ENCODE data around the gene RFX8.

The RFX8 gene

GRCh38 chr2:101479328-101479727 is 4.4 kb upstream of the RFX8 start:
- no peak for ATAC-seq (replicated peaks; ENCODE audit: extremely low read depth, poor library complexity, severe bottlenecking)
- peaks cover 5% of the 10 kb centered on the region for H3K4me1 Mint-ChIP-seq
- H3K27ac Mint-ChIP-seq (ENCODE audit: low read depth): no peak overlapping the region
- DNase-seq (ENCODE audit: low spot score in 2 of 2): no peak
- H3K27me3 Mint-ChIP-seq: peaks cover 15% of the 10 kb centered on the region
- H3K36me3 Mint-ChIP-seq (ENCODE audit: insufficient read depth): no peaks in the 10 kb centered on the region
- H3K4me3 Mint-ChIP-seq: no peak overlapping the region
- no peaks in the 10 kb centered on the region for H3K9me3 Mint-ChIP-seq

- no peak for DNase-seq (ENCODE audit: low spot score in 2 of 2)
- H3K27ac Mint-ChIP-seq (ENCODE audit: low read depth): no peak overlapping the region
- no peaks in the 10 kb centered on the region for H3K9me3 Mint-ChIP-seq
- H3K4me3 Mint-ChIP-seq: no peak overlapping the region
- ATAC-seq (replicated peaks; ENCODE audit: extremely low read depth, poor library complexity, severe bottlenecking): no peak
- peaks cover 15% of the 10 kb centered on the region for H3K27me3 Mint-ChIP-seq
- peaks cover 5% of the 10 kb centered on the region for H3K4me1 Mint-ChIP-seq
- H3K36me3 Mint-ChIP-seq (ENCODE audit: insufficient read depth): no peaks in the 10 kb centered on the region
Measured at GRCh38 chr2:101478181-101479001, 3.5 kb upstream of the RFX8 start.

- Mint-ChIP-seq H3K9me3 (no peaks in the 10 kb centered on the region), H3K36me3 (ENCODE audit: insufficient read depth) (no peaks in the 10 kb centered on the region), H3K4me3 (no peak overlapping the region), H3K27me3 (peaks cover 18% of the 10 kb centered on the region), H3K4me1 (peaks cover 5% of the 10 kb centered on the region), H3K27ac (ENCODE audit: low read depth) (no peak overlapping the region)
- no peak for DNase-seq (ENCODE audit: low spot score in 2 of 2)
- no peak for ATAC-seq (replicated peaks; ENCODE audit: extremely low read depth, poor library complexity, severe bottlenecking)
Measured at GRCh38 chr2:101477556-101477955, 2.6 kb upstream of the RFX8 start.

GRCh38 chr2:101476605-101477208 is 1.8 kb upstream of the RFX8 start:
- H3K27ac Mint-ChIP-seq (ENCODE audit: low read depth): no peak overlapping the region
- H3K4me3 Mint-ChIP-seq: no peak overlapping the region
- peaks cover 5% of the 10 kb centered on the region for H3K4me1 Mint-ChIP-seq
- no peaks in the 10 kb centered on the region for H3K9me3 Mint-ChIP-seq
- no peak for DNase-seq (ENCODE audit: low spot score in 2 of 2)
- peaks cover 22% of the 10 kb centered on the region for H3K27me3 Mint-ChIP-seq
- ATAC-seq (replicated peaks; ENCODE audit: extremely low read depth, poor library complexity, severe bottlenecking): no peak
- no peaks in the 10 kb centered on the region for H3K36me3 Mint-ChIP-seq (ENCODE audit: insufficient read depth)

GRCh38 chr2:101473911-101474701 is 806 bp downstream of the RFX8 start:
- Mint-ChIP-seq H3K27ac (ENCODE audit: low read depth) (no peak overlapping the region), H3K9me3 (no peaks in the 10 kb centered on the region), H3K36me3 (ENCODE audit: insufficient read depth) (no peaks in the 10 kb centered on the region), H3K4me3 (peak overlapping the region; percentile 68), H3K4me1 (peaks cover 5% of the 10 kb centered on the region), H3K27me3 (peaks cover 7% of the 10 kb centered on the region)
- ATAC-seq (replicated peaks; ENCODE audit: extremely low read depth, poor library complexity, severe bottlenecking): peak; percentile 56
- DNase-seq (ENCODE audit: low spot score in 2 of 2): no peak

GRCh38 chr2:101473591-101473910 is 1.4 kb downstream of the RFX8 start:
- ATAC-seq (replicated peaks; ENCODE audit: extremely low read depth, poor library complexity, severe bottlenecking) (no peak), DNase-seq (ENCODE audit: low spot score in 2 of 2) (no peak)
- Mint-ChIP-seq H3K4me1 (peaks cover 5% of the 10 kb centered on the region), H3K9me3 (no peaks in the 10 kb centered on the region), H3K4me3 (peak overlapping the region; percentile 62), H3K36me3 (ENCODE audit: insufficient read depth) (no peaks in the 10 kb centered on the region), H3K27ac (ENCODE audit: low read depth) (no peak overlapping the region), H3K27me3 (peaks cover 7% of the 10 kb centered on the region)

GRCh38 chr2:101469863-101470262 is 5.0 kb downstream of the RFX8 start:
- no peak for ATAC-seq (replicated peaks; ENCODE audit: extremely low read depth, poor library complexity, severe bottlenecking)

GRCh38 chr2:101467306-101467705 is 7.6 kb downstream of the RFX8 start:
- no peak overlapping the region for H3K27ac Mint-ChIP-seq (ENCODE audit: low read depth)
- H3K36me3 Mint-ChIP-seq (ENCODE audit: insufficient read depth): no peaks in the 10 kb centered on the region
- no peaks in the 10 kb centered on the region for H3K4me1 Mint-ChIP-seq
- peaks cover 1% of the 10 kb centered on the region for H3K27me3 Mint-ChIP-seq
- ATAC-seq (replicated peaks; ENCODE audit: extremely low read depth, poor library complexity, severe bottlenecking) (no peak), DNase-seq (ENCODE audit: low spot score in 2 of 2) (no peak)
- no peaks in the 10 kb centered on the region for H3K9me3 Mint-ChIP-seq
- H3K4me3 Mint-ChIP-seq: no peak overlapping the region

More at GRCh38 chr2:101469863-101470262, 5.0 kb downstream of the RFX8 start:
- H3K4me3 Mint-ChIP-seq: no peak overlapping the region
- H3K9me3 Mint-ChIP-seq: no peaks in the 10 kb centered on the region
- no peaks in the 10 kb centered on the region for H3K36me3 Mint-ChIP-seq (ENCODE audit: insufficient read depth)
- no peak overlapping the region for H3K27ac Mint-ChIP-seq (ENCODE audit: low read depth)
- peaks cover 7% of the 10 kb centered on the region for H3K27me3 Mint-ChIP-seq
- DNase-seq (ENCODE audit: low spot score in 2 of 2): no peak
- peaks cover under 1% of the 10 kb centered on the region for H3K4me1 Mint-ChIP-seq

- Mint-ChIP-seq H3K9me3 (no peaks in the 10 kb centered on the region), H3K36me3 (ENCODE audit: insufficient read depth) (no peaks in the 10 kb centered on the region), H3K4me1 (no peaks in the 10 kb centered on the region), H3K4me3 (no peak overlapping the region), H3K27ac (ENCODE audit: low read depth) (no peak overlapping the region), H3K27me3 (no peaks in the 10 kb centered on the region)
- ATAC-seq (replicated peaks; ENCODE audit: extremely low read depth, poor library complexity, severe bottlenecking) (no peak), DNase-seq (ENCODE audit: low spot score in 2 of 2) (no peak)
Measured at GRCh38 chr2:101466426-101466825, 8.5 kb downstream of the RFX8 start.

GRCh38 chr2:101464841-101465240 is 10.1 kb downstream of the RFX8 start:
- no peak for DNase-seq (ENCODE audit: low spot score in 2 of 2)
- Mint-ChIP-seq H3K9me3 (no peaks in the 10 kb centered on the region), H3K36me3 (ENCODE audit: insufficient read depth) (no peaks in the 10 kb centered on the region), H3K27me3 (peaks cover 9% of the 10 kb centered on the region), H3K27ac (ENCODE audit: low read depth) (no peak overlapping the region), H3K4me1 (no peaks in the 10 kb centered on the region), H3K4me3 (no peak overlapping the region)
- no peak for ATAC-seq (replicated peaks; ENCODE audit: extremely low read depth, poor library complexity, severe bottlenecking)

GRCh38 chr2:101463911-101464641 is 10.8 kb downstream of the RFX8 start:
- DNase-seq (ENCODE audit: low spot score in 2 of 2): no peak
- Mint-ChIP-seq H3K4me3 (no peak overlapping the region), H3K27me3 (peaks cover 9% of the 10 kb centered on the region), H3K9me3 (no peaks in the 10 kb centered on the region), H3K36me3 (ENCODE audit: insufficient read depth) (no peaks in the 10 kb centered on the region), H3K27ac (ENCODE audit: low read depth) (no peak overlapping the region), H3K4me1 (no peaks in the 10 kb centered on the region)
- no peak for ATAC-seq (replicated peaks; ENCODE audit: extremely low read depth, poor library complexity, severe bottlenecking)

- peaks cover 9% of the 10 kb centered on the region for H3K27me3 Mint-ChIP-seq
- no peak for ATAC-seq (replicated peaks; ENCODE audit: extremely low read depth, poor library complexity, severe bottlenecking)
- no peaks in the 10 kb centered on the region for H3K4me1 Mint-ChIP-seq
- no peak overlapping the region for H3K27ac Mint-ChIP-seq (ENCODE audit: low read depth)
- no peaks in the 10 kb centered on the region for H3K36me3 Mint-ChIP-seq (ENCODE audit: insufficient read depth)
- H3K4me3 Mint-ChIP-seq: no peak overlapping the region
- H3K9me3 Mint-ChIP-seq: no peaks in the 10 kb centered on the region
- no peak for DNase-seq (ENCODE audit: low spot score in 2 of 2)
Measured at GRCh38 chr2:101463421-101463820, 11.5 kb downstream of the RFX8 start.

Measured in central memory CD8-positive, alpha-beta T cell (primary cell).